HG03457 (cell line): ENCODE measurements around the gene THRB.

ENCODE experiments used
- ATAC-seq: cut with Tn5 transposase; IDR thresholded peaks from one replicate; pipeline ENCODE4 v1.9.1; 2021; ENCODE audit warnings: moderate number of reproducible peaks; ENCODE audit not compliant: unreplicated experiment

The THRB gene

DNA sequence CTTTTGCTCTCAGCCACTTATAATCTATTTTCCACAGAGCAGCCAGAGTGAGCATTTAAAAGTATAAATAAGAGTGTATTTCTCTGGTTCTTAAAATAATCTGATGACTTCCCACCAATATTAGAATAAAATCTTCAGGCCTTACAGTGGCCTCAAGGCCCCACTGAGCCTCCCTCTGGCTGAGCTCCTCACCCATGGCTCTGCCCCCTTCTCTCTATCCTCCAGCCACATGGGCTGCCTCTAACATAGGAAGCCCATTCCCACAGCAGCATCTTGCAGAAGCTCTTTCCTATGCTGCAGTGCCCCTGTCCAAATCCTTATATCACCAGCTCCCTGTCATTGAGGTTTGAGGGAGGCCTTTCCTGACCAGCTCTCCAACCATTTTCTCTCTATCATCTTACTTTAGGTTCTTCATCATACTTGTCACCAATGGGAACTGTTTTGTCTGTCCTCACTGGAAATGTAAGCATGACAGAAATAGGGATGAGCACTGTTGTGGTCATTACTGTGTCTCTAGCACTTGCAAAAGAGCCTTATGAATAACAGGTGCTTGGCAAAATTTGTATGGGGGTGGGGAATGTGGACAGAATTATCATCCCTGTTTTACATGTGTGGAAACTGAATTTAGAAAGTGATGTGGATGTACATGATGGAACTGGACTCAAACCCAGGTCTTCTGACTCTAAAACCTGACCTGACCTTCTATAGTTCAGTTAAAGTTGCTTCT is 299.0 kb downstream of the THRB start:
- no peak for ATAC-seq

DNA sequence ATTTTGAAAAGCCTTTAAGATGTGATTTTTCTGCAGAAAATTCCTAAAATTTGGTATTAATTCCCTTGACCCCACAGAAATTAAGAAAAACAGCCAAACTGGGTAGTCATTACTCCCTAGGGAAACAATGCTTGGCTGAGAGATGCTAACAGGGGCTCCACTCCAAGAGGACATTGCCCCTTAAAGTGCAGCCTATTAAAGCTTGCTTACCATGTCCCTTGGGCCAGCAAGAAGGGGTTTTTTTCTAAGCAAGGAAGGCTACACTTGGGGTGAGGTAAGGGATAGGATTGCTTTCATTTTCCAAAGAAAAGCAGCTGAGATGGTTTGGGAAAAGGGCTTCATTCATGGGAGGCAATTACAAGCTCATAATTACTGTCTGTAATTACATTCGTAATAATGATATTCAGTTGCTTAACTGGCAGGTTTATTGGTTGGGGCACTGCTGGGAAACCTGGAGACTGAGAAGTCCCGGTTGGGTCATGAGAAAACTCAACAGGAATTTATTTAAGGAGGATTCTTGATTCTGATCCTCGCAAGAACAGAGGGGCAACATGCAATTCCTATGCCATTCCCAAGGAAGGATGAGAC is 302.1 kb downstream of the THRB start:
- no peak for ATAC-seq

DNA sequence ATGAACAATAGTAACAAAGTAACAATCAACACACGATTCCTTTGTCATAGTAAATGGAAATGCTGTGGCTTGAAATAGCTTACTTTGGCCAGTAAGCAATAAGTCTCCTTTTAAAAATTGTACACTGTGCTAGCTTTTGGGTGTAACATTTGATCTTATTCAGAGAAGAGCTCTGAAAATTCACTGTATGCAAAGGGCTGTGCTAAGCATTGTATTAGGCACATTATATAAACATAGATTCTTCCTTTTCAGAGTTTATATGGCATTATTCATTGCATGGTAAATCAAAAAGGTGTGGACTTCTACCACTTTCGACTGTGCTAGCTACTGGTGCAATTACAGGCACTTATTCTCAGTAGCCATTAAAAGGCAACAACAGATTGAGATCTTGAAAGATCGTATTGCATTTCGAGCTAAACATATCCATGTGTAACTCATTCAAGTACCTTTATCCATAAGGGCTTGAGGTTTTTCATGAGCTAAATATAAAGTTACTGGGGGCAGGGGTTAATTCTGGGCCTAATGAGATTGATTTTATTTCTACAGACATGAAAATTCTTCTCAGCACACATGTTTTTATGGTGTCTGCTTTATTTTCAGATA is 302.7 kb downstream of the THRB start:
- ATAC-seq, result no peak

DNA sequence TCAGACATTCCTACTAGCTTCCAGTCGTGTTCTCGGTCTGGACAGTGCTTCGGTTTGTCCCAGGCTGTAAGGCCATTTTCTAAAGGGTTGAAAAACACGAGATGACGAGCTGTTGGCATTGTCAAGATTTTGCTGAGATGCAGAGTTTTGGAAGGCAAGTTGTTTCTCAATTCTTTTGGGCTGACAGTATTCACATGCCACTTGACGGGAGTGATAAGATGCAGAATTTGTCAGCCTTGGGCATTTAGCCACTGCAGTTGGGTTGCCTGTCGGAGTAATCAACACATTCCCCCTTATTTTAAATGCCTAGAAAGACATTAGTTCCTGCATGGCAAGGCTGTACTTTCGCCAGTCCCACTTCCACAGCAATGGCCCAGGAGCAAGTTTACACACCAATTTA is 304.4 kb downstream of the THRB start:
- no peak for ATAC-seq

DNA sequence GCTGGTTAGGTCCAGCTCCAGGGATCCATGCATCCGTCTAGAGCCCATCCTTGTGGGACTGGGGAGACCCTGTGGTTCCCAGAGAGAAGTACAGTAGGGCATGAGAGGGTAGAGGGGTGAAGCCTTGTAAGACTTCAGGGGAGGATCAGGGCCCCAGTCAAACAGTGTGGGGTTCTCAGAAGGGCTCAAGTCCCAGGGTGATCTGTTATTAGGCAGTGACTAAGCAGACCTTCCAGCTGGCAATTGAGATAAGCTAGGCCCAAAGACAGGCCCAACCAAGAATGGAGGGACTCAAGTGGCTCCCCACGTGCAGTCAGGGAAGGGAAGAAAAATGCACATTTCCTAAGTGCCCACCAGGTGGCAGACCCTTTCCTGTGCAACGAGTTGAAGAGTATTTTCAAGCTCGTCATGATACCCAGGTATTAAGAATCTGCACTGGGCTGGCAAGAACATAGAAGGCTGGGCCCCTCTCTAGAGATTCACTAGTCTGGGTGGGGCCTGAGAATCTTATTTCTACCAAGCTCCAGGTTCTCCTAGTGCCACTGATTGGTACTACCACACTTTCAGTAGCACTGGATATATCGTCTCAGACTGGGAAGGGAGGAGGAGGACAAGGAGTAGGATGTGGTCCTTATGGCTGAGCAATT is 308.8 kb downstream of the THRB start:
- peak; percentile 78 for ATAC-seq

DNA sequence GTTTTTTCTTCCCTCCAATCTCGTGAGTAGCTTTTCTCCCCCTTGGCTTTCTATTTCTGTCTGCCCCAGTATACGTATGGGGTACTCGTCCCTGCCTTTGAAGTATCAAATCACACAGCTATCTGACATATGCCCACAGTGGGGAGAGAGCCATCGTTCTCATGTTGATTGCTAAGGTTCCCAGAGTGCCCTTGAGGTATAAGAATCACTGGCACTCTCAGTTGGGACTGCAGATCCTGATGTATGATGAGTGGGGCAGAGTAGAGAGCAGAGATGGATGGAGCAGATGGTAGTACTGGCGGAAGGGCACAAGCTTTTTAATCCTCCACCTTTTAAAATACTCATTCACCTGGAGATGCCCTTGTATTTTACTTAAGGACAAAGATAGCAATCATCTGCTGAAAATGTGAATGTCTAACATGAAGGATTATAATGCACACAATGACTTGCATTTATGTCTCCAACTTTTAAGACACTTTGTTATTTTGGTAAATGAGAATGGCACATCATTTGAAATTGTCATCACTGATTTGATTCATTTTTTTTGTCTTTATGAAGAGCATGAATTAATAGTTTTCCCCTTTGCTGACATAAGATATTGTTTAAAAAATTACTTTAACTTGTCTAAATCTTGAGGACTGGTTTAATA is 310.0 kb downstream of the THRB start:
- ATAC-seq, result no peak

DNA sequence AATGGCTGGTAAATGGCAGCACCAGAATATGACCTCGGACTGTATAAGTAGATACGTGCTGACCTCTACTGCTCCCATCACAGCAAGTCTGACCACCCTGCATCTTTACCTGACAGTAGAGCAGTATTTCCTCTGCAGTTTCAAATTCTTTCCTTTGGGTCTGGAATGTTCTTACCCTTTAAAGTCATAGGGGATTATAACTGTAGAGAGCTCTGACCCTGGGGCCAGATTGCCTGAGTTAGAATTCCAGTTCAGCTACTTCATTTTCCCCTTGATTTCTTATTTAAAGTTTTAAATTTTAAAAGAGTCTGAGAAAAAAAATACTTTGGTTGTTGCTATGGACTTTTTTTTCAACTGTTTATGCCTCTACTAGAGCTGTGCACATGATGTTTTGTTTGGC is 311.9 kb downstream of the THRB start:
- no peak for ATAC-seq

DNA sequence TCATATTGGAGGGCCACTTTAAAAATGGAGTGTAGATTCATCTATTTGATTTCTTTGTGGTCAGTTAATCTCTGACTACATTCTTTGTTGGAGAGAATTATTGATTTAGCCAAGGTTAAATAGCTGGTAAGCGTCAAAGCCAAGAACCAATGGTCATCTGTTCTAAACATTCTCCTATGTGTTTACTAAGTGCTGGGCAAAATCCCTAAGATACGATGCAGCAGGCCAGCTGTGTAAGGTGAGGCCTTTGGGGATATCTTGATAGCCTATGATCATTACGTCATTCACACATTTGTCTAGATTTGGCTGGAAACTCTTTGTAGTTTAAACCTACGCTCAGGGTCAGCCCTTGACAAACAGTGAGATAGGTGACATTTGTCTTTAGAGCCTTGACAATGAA is 313.4 kb downstream of the THRB start:
- ATAC-seq, result no peak

DNA sequence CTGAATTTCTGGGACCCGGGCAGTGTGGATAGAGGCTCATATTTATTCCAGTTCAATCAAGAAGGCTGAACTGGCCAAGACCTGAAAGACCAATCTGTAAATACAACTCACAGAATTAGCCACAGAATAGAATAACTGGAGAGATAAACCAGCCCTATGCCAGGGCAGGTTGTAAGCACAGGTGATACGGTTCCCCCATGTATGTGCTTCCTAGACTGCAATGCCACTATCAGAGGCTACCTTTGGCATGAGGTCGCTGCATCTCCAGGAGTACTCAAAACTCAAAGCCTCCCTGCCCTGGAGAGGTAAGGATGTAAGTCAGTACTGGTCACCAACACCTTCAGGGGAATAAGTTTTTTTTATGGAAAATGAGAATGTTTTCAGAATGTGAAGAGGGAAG is 314.0 kb downstream of the THRB start:
- no peak for ATAC-seq

DNA sequence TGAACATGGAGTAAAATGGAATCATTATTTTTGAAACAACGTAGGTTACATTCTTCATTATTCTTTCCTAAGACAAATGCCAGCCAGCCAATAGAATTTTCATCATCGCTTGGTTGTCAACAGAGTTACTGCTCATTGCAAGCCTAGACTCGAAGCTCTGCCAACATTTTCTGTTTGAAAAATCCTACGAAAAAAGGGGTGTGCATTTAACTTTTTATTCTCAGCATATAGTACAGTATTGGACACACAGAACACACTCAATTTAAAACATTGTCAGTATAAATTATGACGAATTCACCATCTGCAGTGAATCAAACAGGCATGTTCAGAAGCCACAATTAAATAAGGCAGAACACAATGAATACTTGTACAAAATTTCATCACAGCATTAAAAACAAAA is 317.4 kb downstream of the THRB start:
- no peak for ATAC-seq

DNA sequence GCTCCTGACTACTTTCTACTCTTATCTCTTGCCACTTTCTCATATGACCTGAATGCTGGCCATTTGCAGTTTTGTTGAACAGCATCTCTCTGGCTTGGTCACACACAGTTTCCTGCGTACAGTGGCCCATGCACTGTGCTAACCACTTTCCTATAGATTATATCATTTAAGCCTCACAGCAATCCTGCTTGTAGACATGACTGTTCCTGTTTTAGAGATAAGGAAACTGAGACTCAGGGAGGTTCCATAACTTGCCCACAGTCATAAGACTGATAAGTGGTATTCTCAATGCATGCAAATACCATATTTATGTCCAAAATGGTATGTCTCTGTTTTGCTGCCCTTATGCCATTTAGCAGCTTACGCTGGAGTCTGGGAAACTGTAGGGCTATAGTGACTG is 320.0 kb downstream of the THRB start:
- ATAC-seq, result no peak

DNA sequence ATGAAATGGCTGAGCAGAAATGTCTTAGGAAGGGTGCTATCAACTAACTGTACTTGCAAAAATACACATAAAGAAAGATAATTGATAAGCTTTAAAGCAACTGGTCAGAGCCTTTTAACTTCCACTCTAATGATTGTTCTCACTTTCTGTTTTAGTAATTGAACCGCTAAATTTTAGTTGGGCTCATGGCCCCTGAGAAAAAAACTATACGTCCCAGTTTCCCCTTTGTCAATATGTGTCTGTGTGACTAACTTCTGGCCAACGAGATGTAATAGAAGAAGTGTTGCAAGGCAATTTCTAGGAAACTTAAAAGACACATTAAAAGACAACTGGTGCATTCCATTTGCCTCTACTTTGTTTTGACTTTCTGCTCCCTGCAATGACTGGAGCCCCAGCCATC is 325.7 kb downstream of the THRB start:
- ATAC-seq, result no peak

DNA sequence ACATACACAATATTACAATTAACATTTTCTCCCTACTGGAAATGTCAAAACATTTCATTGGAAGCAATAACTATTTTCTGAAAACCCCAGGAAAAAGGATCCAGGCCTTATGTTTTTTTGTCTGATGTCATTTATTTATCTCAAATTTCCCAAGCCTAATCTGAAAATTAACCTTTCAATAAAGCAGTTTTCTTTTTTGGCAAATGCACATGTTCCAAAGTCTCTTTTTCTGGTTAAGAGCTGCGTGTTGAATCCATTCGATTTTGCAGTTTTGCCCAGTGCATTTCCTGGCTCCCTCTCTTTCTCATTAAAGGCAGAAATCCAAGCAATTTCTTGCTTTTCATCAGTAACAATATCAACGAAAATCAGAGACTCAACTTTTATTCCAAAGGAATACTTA is 327.2 kb downstream of the THRB start:
- ATAC-seq, result no peak

DNA sequence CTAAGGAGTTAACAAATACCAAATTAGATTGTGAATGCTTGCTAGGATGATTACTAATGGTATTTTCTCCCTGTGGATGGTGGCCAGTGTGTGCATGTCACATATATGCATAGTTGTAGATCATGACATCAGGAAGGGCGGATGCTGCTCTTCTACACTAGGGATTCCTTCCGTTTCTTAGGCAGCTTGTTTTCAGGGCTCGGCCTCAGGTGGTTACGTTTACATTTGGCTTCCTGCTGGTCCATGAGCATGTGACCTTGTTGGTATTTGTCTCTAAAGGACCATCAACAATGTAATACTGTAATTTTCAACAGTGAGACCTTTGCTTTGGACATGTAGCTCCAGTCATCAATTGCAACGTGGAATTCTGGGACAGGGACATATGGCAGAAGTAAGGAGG is 328.1 kb downstream of the THRB start:
- ATAC-seq, result no peak

DNA sequence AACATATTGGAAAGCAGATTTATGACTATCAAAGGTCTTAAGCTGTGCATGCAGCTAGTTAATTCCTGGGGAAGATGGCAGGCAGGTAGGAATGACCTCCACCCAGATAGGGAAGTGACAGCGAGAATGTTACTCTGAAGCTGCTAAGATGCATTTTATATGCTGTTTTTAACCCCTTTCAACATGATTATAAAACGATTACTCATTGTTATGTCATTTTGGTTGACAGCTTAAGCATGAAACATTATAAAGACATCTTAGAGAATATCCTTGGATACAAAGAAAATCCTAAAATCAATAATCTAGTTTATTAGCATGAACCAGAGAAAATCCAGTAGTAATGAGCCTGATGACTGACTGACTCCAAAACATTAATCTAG is 329.1 kb downstream of the THRB start:
- no peak for ATAC-seq

DNA sequence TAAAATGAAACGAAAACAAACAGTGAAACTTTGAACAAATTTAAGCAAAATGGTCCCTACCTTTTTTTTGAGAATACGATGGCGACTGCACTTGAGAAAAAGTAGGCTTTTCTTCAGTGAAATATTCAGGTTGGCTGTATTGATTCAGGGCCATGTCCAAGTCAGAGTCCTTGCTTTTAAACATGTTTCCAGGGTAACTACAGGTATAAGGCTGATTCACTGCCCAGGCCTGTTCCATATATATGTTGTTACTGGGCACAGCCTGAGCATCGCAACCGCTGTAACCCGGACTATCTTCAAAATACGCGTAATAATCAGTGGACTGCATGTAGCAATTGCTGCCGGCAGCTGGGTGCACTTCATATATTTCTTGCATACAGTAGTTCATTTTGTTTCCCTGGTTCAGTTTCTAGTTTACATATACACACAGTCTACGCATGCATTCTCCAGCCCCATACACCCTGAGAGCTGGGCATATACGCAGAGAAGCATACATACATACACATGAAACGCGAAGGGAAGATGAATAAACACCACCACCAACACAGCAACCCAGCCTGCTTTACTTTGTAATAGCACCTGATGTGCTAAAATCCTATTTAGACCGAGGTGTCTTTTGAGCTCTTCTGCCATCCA is 329.6 kb downstream of the THRB start:
- no peak for ATAC-seq

DNA sequence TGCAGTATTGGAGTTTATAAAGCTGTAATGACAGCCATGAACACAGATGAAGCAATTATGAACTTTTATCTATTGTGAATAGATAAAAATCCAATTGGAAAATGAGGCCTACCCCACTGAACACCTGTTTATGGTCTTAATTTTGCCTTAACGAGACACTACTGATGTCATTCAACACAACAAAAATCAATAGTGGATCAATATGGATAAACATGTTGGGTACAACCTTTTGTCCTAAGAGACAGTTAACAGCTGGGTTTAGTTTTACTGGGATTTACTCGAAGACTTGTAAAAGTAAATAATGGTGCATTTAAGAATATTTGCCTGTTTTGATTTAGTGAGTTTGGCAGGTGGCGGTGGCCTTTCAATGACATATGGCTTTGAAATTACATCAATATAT is 331.7 kb downstream of the THRB start:
- no peak for ATAC-seq

DNA sequence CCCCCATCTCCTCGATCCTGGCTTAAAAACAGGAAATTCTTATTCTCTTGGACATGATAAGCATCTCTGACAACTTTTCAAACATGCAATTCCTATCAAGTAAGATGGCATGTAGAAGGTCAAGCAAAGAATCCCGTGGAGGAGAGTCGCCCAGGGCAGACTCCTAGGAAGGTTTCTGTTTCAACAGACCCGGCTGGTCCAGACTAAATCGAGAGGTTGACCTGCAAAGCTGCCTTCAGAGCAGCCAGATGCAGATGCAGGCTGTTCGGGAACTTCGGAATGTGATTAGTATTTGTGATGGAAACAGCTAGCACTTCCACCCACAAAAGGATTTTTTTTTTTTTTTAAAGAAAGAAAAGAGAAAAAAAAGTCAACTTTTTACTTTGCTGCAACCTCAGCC is 332.8 kb downstream of the THRB start:
- ATAC-seq, result no peak

DNA sequence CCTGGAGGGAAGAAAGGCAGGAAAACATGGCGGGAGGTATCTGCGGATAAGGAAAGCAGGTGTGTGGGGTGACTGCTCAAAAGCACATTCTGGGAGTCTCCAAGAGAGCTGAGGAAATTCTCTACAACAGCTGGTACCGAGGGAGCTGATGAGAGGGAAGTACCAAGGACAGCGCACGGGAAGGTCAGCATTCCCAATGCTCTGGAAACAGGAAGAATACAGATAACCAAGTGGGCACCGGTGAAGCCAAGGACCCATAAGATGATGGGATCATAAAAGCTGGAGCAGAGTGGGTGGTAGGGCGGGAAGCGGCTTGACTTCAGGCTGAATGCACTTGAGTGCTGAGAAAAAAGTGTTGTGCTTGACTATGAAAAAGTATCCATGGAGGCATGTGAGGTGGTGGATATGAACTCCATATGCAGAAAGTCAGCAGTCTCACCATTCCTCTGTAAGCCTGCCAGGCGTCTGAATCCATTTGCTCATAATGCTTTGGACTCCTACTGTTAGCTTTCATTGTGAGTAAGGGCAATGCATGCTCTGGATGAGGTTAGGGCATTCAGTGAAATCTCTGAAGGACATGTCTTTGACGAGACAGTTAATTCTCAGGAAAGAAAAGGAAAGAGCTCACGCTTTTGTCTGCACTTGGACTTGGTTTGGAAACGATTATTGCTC is 334.1 kb downstream of the THRB start:
- ATAC-seq, result no peak

DNA sequence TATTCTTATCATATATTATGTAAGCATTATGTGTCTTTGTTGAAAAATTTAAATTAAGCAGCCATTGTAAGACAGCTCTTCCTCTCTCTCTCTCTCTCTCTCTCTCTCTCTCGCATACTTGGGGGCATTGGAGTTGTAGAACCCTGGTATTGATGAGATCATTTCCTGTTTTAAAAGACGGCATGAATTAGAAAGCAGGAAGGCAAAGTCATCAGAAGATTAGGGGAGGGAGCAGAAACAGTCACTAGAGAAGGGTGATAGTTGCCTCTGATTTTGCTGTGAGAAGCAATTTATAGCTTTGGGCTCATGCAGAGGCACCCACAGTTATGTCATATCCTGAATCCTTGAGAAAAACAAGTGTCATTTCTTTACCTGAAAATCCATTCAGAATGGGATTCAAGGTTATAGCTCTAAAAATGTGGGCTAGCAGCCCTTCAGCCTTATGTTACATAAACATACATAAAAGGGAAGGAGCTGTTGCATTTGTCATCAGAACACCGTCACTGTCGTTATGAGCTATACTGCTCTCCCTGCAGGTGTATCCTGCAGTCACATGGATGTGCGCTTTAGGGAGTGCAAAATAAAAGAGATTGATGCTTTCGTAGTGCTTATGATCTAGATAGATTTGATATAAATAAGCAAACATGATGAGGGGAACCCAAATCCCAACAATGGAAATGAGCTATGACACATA is 335.7 kb downstream of the THRB start:
- ATAC-seq, result no peak
